ENCODE results near the gene SHFL. TPM values are rescaled to one million over a fixed set of nuclear protein-coding genes. Genes with fewer than 3 reads are reported as not detected.

The SHFL gene
- total RNA-seq, 1 experiment from 2014 or later: 21.1 TPM

- H4K20me1 ChIP-seq (ENCODE audit: control insufficient read depth, insufficient read depth, insufficient read length): no peaks in the 10 kb centered on the region
These were observed 48.8 kb upstream of the SHFL start for GRCh38 chr19:10037367-10037766.

More at GRCh38 chr19:10037367-10037766, 48.8 kb upstream of the SHFL start:
- Histone ChIP-seq H3T11ph (ENCODE audit: low read length) (no peak overlapping the region), H3K23ac (ENCODE audit: insufficient read length, low read depth, low read length) (no peak overlapping the region), H4K91ac (ENCODE audit: insufficient read length, low read depth, low read length) (no peak overlapping the region), H3K9me3 (ENCODE audit: control insufficient read depth, low read depth, low read length) (no peaks in the 10 kb centered on the region), H2BK120ac (ENCODE audit: low read depth, low read length, poor library complexity, severe bottlenecking) (no peak overlapping the region), H3K9ac (ENCODE audit: extremely low read depth, insufficient read length, low read length) (no peak overlapping the region), H2BK15ac (ENCODE audit: low read depth, low read length) (no peak overlapping the region), H3K56ac (ENCODE audit: insufficient read length, low read depth, low read length) (no peak overlapping the region), H2AK5ac (ENCODE audit: insufficient read length, low read length) (no peak overlapping the region), H3K79me2 (ENCODE audit: insufficient read depth, low read length) (no peaks in the 10 kb centered on the region), H2BK12ac (ENCODE audit: insufficient read length, low read depth, low read length) (no peak overlapping the region), H3K4me2 (ENCODE audit: insufficient read depth, insufficient read length, low read length) (no peak overlapping the region), H3K14ac (ENCODE audit: insufficient read depth, low read length) (no peak overlapping the region), H3K18ac (ENCODE audit: insufficient read length, low read depth, low read length) (no peak overlapping the region), H2BK20ac (ENCODE audit: low read depth, low read length, poor library complexity, severe bottlenecking) (no peak overlapping the region), H3K27me3 (ENCODE audit: insufficient read depth, low read length) (no peaks in the 10 kb centered on the region), H2AFZ (ENCODE audit: low read length) (no peak overlapping the region), H3K79me1 (ENCODE audit: insufficient read depth, low read depth, low read length, poor library complexity, severe bottlenecking) (no peaks in the 10 kb centered on the region), H3K27ac (ENCODE audit: insufficient read length, low read depth, low read length) (no peak overlapping the region), H4K8ac (replicated peaks; ENCODE audit: insufficient read length, low read depth, low read length) (no peak overlapping the region), H4K5ac (ENCODE audit: insufficient read length, low read depth, low read length) (no peak overlapping the region), H3K4me1 (ENCODE audit: insufficient read depth, low read length) (no peaks in the 10 kb centered on the region), H3K4ac (ENCODE audit: low read depth, low read length) (no peak overlapping the region), H2BK5ac (ENCODE audit: insufficient read length, low read length) (no peak overlapping the region), H3K23me2 (ENCODE audit: insufficient read length, low read depth, low read length, poor library complexity, severe bottlenecking) (no peaks in the 10 kb centered on the region)
- H3K27me3 Mint-ChIP-seq (ENCODE audit: low read depth): peaks cover 83% of the 10 kb centered on the region
- TF ChIP-seq, protein P1, sequence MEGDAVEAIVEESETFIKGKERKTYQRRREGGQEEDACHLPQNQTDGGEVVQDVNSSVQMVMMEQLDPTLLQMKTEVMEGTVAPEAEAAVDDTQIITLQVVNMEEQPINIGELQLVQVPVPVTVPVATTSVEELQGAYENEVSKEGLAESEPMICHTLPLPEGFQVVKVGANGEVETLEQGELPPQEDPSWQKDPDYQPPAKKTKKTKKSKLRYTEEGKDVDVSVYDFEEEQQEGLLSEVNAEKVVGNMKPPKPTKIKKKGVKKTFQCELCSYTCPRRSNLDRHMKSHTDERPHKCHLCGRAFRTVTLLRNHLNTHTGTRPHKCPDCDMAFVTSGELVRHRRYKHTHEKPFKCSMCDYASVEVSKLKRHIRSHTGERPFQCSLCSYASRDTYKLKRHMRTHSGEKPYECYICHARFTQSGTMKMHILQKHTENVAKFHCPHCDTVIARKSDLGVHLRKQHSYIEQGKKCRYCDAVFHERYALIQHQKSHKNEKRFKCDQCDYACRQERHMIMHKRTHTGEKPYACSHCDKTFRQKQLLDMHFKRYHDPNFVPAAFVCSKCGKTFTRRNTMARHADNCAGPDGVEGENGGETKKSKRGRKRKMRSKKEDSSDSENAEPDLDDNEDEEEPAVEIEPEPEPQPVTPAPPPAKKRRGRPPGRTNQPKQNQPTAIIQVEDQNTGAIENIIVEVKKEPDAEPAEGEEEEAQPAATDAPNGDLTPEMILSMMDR (conservative IDR thresholded peaks at IDR 0.05): no peak
- no peak overlapping the region for H3K27ac Mint-ChIP-seq
- no peaks in the 10 kb centered on the region for H3K36me3 Mint-ChIP-seq (ENCODE audit: insufficient read depth in 1 of 3, low read depth in 3 of 3)
- H3K4me3 Mint-ChIP-seq: no peak overlapping the region
- H3K4me1 Mint-ChIP-seq: peaks cover 6 to 11% of the 10 kb centered on the region in 2 experiments; a peak in 3 of 4 replicates
- H3K9me3 Mint-ChIP-seq: no peaks in the 10 kb centered on the region
- no peak for DNase-seq
- no CpG with 5 or more reads among the region's 4 CpGs for WGBS (ENCODE audit: extremely low coverage, insufficient read length, low lambda C conversion rate)

All from H9 (cell line).